ENCODE measurements around the gene ILF2. TPM values are rescaled to one million over a fixed set of nuclear protein-coding genes. Genes with fewer than 3 reads are reported as not detected.

ILF2 gene
- total and polyA plus RNA-seq, 2 of the 13 experiments (the other 11 are each of a cell fraction or from before 2014, with no cell fraction given): 292 to 366 TPM

GRCh38 chr1:153670859-153671627, at the start of gene ILF2 (continued):
- TF ChIP-seq ZNF878 (CRISPR knock-in tag; IDR thresholded peaks at IDR 0.05): peak; percentile 70; the same call in 1 of the 2 replicates
- no peak for TF ChIP-seq TERF1 (CRISPR knock-in tag; IDR thresholded peaks at IDR 0.05)
- TF ChIP-seq ZFP41 (CRISPR knock-in tag; IDR thresholded peaks at IDR 0.05; ENCODE audit: borderline replicate concordance): no peak
- TF ChIP-seq MTF2 (CRISPR knock-in tag; IDR thresholded peaks at IDR 0.05; ENCODE audit: borderline replicate concordance): no peak
- TF ChIP-seq FOXO1 (CRISPR knock-in tag; IDR thresholded peaks at IDR 0.05): no peak
- TF ChIP-seq, protein P1, sequence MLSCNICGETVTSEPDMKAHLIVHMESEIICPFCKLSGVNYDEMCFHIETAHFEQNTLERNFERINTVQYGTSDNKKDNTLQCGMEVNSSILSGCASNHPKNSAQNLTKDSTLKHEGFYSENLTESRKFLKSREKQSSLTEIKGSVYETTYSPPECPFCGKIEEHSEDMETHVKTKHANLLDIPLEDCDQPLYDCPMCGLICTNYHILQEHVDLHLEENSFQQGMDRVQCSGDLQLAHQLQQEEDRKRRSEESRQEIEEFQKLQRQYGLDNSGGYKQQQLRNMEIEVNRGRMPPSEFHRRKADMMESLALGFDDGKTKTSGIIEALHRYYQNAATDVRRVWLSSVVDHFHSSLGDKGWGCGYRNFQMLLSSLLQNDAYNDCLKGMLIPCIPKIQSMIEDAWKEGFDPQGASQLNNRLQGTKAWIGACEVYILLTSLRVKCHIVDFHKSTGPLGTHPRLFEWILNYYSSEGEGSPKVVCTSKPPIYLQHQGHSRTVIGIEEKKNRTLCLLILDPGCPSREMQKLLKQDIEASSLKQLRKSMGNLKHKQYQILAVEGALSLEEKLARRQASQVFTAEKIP (CRISPR knock-in tag; IDR thresholded peaks at IDR 0.05; ENCODE audit: borderline replicate concordance): no peak
- TF ChIP-seq ZNF777 (CRISPR knock-in tag; IDR thresholded peaks at IDR 0.05): no peak
- TF ChIP-seq ZNF18 (CRISPR knock-in tag; IDR thresholded peaks at IDR 0.05; ENCODE audit: insufficient replicate concordance): no peak
- TF ChIP-seq SIN3A (IDR thresholded peaks at IDR 0.05; ENCODE audit: borderline replicate concordance, low read depth, low read length): peak; percentile 89
- TF ChIP-seq TAF15 (IDR thresholded peaks at IDR 0.05; ENCODE audit: low read depth, low read length, poor library complexity, severe bottlenecking): no peak
- peak; percentile 59; the same call in 1 of the 2 replicates for TF ChIP-seq AKNA (CRISPR knock-in tag; IDR thresholded peaks at IDR 0.05; ENCODE audit: borderline replicate concordance)
- TF ChIP-seq KAT7 (CRISPR knock-in tag; IDR thresholded peaks at IDR 0.05; ENCODE audit: borderline replicate concordance): no peak
- TF ChIP-seq, protein P2, sequence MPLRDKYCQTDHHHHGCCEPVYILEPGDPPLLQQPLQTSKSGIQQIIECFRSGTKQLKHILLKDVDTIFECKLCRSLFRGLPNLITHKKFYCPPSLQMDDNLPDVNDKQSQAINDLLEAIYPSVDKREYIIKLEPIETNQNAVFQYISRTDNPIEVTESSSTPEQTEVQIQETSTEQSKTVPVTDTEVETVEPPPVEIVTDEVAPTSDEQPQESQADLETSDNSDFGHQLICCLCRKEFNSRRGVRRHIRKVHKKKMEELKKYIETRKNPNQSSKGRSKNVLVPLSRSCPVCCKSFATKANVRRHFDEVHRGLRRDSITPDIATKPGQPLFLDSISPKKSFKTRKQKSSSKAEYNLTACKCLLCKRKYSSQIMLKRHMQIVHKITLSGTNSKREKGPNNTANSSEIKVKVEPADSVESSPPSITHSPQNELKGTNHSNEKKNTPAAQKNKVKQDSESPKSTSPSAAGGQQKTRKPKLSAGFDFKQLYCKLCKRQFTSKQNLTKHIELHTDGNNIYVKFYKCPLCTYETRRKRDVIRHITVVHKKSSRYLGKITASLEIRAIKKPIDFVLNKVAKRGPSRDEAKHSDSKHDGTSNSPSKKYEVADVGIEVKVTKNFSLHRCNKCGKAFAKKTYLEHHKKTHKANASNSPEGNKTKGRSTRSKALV (CRISPR knock-in tag; IDR thresholded peaks at IDR 0.05): no peak
- TF ChIP-seq SNAI1 (CRISPR knock-in tag; IDR thresholded peaks at IDR 0.05; ENCODE audit: borderline replicate concordance): no peak
- peak; percentile 21; the same call in 1 of the 2 replicates for TF ChIP-seq NCOA2 (CRISPR knock-in tag; IDR thresholded peaks at IDR 0.05)
- TF ChIP-seq ZNF607 (CRISPR knock-in tag; IDR thresholded peaks at IDR 0.05; ENCODE audit: borderline replicate concordance): 0 out of 2 replicates have a peak, but pooled peaks have one; percentile 25
